HG03139 (cell line): Measurements from ENCODE around the gene ZNF24.

ENCODE experiments used
- ATAC-seq: cut with Tn5 transposase; IDR thresholded peaks from one replicate; pipeline ENCODE4 v1.9.1; 2021; ENCODE audit not compliant: unreplicated experiment

Gene ZNF24

GRCh38 chr18:35303610-35304009, 40.6 kb downstream of the ZNF24 start:
- ATAC-seq: no peak

GRCh38 chr18:35296060-35296459, 48.2 kb downstream of the ZNF24 start:
- ATAC-seq: no peak

GRCh38 chr18:35291166-35291565, 53.1 kb downstream of the ZNF24 start:
- no peak for ATAC-seq

- ATAC-seq: peak; percentile 87
Observed at GRCh38 chr18:35290094-35290735, 54.0 kb downstream of the ZNF24 start, which contains the start of gene ZSCAN30. Gene ZSCAN30 (minus strand): TSS chr18:35290229. CDS start chr18:35264352, 25,877 bp downstream.

GRCh38 chr18:35289727-35290093, 54.5 kb downstream of the ZNF24 start:
- ATAC-seq: peak; percentile 15

GRCh38 chr18:35289293-35289692, 54.9 kb downstream of the ZNF24 start:
- no peak for ATAC-seq

- no peak for ATAC-seq
Observed at GRCh38 chr18:35284841-35285240, 59.4 kb downstream of the ZNF24 start.

GRCh38 chr18:35283923-35284794, 60.1 kb downstream of the ZNF24 start:
- ATAC-seq: no peak

- ATAC-seq: no peak
Observed at GRCh38 chr18:35282353-35282752, 61.9 kb downstream of the ZNF24 start.
